ENCODE results near the gene YY1AP1. TPM values are rescaled to one million over a fixed set of nuclear protein-coding genes. Genes with fewer than 3 reads are reported as not detected.
"Not testable (repeated sequence)": the region's sequence is repeated elsewhere in the genome, so short reads cannot be mapped to it uniquely, and the experiment has no call there.

Gene YY1AP1
- total RNA-seq, 4 donors from 2014 or later: 77.4 to 181 (median 152) TPM

DNA sequence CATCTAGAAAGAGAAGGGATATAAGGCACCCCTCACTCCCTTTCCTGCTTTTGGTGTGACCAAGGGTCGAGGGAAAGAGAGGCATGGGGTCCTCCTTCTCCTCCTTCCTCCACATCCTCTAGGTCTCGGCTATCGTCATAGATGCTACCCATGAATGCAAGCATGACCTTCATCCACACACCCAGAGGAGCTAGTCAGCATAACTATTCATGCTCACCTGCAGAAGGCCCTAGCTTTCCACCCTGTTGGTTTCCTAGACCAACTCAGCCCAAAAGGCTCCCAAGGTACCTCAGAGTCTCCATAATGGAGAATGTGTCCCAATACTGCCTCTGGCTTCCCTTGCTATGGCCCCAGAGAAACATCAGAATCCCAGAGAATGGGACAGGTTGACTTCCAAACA lies 45.3 kb downstream of the YY1AP1 start:
- H3K4me3 ChIP-seq: no peak overlapping the region
- TF ChIP-seq POLR2AphosphoS5 (IDR thresholded peaks at IDR 0.05): no peak
- TF ChIP-seq EP300 (IDR thresholded peaks at IDR 0.05): no peak
- no peak for TF ChIP-seq POLR2A (IDR thresholded peaks at IDR 0.05)
- TF ChIP-seq, protein P1, sequence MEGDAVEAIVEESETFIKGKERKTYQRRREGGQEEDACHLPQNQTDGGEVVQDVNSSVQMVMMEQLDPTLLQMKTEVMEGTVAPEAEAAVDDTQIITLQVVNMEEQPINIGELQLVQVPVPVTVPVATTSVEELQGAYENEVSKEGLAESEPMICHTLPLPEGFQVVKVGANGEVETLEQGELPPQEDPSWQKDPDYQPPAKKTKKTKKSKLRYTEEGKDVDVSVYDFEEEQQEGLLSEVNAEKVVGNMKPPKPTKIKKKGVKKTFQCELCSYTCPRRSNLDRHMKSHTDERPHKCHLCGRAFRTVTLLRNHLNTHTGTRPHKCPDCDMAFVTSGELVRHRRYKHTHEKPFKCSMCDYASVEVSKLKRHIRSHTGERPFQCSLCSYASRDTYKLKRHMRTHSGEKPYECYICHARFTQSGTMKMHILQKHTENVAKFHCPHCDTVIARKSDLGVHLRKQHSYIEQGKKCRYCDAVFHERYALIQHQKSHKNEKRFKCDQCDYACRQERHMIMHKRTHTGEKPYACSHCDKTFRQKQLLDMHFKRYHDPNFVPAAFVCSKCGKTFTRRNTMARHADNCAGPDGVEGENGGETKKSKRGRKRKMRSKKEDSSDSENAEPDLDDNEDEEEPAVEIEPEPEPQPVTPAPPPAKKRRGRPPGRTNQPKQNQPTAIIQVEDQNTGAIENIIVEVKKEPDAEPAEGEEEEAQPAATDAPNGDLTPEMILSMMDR (IDR thresholded peaks at IDR 0.05): no peak
- ATAC-seq: no peak
- no peak overlapping the region for H3K27ac ChIP-seq
- H3K27me3 ChIP-seq: no peaks in the 10 kb centered on the region
- no peaks in the 10 kb centered on the region for H3K36me3 ChIP-seq
- H3K9me3 ChIP-seq: peaks cover 0 to 17% (median 0%) of the 10 kb centered on the region in 3 donors
- H3K4me1 ChIP-seq: peaks cover 0 to 25% (median 3%) of the 10 kb centered on the region in 3 donors
- WGBS, 2 donors (ENCODE audit: low coverage in 1 of 2): 100% methylated on average over 1 of the region's 3 CpGs; no CpG with 5 or more reads in 1 of the 2 donors

DNA sequence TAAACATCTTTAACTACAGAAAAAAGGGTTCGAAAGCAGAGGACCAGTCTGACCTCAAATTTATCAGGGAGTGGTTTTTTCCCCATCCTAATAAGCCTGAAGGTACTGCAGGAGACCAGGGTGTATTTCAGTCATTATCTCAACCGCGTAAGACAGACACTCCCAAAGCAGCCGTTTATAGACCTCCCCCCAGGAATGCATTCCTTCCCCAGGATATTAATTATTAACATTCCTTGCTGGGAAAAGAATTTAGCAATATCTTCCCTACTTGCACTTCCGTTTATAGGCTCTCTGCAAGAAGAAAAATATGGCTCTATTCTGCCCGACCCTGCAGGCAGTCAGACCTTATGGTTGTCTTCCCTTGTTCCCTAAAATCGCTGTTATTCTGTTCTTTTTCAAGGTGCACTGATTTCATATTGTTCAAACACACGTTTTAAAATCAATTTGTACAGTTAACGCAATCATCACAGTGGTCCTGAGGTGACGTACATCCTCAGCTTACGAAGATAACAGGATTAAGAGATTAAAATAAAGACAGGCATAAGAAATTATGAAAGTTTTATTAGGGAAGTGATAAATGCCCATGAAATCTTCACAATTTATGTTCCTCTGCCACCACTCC lies 45.9 kb downstream of the YY1AP1 start:
- H3K27ac ChIP-seq, ATAC-seq, H3K4me3 ChIP-seq, H3K27me3 ChIP-seq, H3K36me3 ChIP-seq: not testable (repeated sequence)
- Histone ChIP-seq H3K9me3 (peaks cover 0 to 17% (median 0%) of the 10 kb centered on the region in 3 donors), H3K4me1 (peaks cover 0 to 20% (median 3%) of the 10 kb centered on the region in 3 donors)
- 78 to 84% methylated on average over 9 to 10 of the region's 11 CpGs for WGBS, 2 donors (ENCODE audit: low coverage in 1 of 2)

DNA sequence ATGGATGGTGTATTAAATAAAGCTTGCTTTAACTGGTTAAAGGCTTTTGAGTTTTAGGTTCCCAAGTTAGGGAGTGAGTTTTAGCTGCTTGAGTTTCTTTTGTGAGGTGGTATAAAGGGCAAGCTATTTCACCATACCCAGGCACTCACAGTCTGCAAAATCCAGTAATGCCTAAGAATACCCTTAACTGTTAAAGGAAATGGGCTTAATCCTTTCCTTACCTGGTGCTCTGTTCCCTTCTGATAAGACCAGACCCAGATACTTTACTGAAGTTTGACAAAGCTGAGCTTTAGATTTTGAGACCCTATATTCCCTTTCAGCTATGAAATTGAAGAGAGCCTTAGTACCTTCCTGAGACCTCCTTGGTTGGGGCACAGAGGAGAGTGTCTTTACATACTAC lies 48.2 kb downstream of the YY1AP1 start:
- ATAC-seq: no peak
- no peaks in the 10 kb centered on the region for H3K27me3 ChIP-seq
- TF ChIP-seq, protein P1 (IDR thresholded peaks at IDR 0.05): no peak
- TF ChIP-seq POLR2A (IDR thresholded peaks at IDR 0.05) (no peak), EP300 (IDR thresholded peaks at IDR 0.05) (no peak), POLR2AphosphoS5 (IDR thresholded peaks at IDR 0.05) (no peak)
- no peaks in the 10 kb centered on the region for H3K36me3 ChIP-seq
- peaks cover 0 to 17% (median 0%) of the 10 kb centered on the region in 3 donors for H3K9me3 ChIP-seq
- no peak overlapping the region for H3K4me3 ChIP-seq
- peaks cover 0 to 7% (median 0%) of the 10 kb centered on the region in 3 donors for H3K4me1 ChIP-seq
- no peak overlapping the region for H3K27ac ChIP-seq

DNA sequence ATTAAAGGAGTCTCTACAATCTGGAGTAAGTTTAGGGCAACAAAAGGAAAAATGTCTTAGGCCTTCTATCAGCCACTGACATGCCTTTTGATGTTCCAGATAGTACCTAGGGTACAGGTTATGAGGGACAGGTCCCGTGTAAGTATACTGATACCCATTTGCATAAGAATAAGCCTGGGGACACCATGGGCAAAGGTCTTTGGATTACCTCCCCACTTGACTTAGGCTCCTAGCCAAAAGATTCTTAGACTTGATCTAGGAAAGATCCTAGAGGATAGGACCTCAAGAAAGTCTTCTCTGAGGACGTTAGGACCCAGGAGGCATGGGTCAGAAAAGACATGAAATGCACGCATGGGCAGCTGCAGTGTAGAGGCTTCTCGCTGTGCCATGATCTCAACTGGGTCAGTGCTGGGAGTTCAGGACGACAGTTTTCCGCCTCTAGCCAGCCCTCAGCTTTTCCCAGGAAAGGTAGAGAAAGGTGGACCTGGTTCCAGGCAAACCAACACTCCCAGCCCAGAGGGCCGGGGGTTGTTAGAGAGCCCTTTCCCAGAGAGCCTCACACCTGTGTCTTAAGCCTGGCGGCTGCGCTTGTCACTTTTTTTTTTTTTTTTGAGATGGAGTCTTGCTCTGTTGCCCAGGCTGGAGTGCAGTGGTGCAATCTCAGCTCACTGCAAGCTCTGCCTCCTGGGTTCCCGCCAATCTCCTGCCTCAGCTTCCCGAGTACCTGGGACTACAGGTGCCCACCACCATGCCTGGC lies 52.0 kb downstream of the YY1AP1 start:
- H3K27ac ChIP-seq: no peak overlapping the region
- H3K4me1 ChIP-seq: no peaks in the 10 kb centered on the region
- TF ChIP-seq POLR2AphosphoS5 (IDR thresholded peaks at IDR 0.05): no peak
- no peaks in the 10 kb centered on the region for H3K9me3 ChIP-seq
- H3K27me3 ChIP-seq: no peaks in the 10 kb centered on the region
- H3K4me3 ChIP-seq: no peak overlapping the region
- ATAC-seq: no peak
- WGBS, 2 donors (ENCODE audit: low coverage in 1 of 2): 87 to 88% methylated on average over 8 to 10 of the region's 11 CpGs
- no peaks in the 10 kb centered on the region for H3K36me3 ChIP-seq

DNA sequence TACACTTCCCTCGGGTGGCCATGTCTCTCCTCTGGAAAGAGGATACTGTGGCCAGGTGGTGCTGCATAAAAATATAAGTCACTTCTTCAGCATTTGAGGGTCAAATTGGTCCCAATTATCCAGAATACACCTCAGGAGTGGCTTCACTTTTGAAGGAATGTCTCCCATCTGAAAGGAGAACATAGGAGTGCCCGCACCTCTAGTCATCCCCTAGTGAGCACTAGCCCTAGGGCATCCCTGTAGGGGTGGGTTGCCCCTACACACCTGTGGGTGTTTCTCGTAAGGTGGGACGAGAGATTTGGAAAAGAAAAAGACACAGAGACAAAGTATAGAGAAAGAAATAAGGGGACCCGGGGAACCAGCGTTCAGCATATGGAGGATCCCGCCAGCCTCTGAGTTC lies 62.1 kb downstream of the YY1AP1 start:
- ATAC-seq, H3K4me1 ChIP-seq, H3K36me3 ChIP-seq, H3K9me3 ChIP-seq, H3K27me3 ChIP-seq, H3K27ac ChIP-seq, H3K4me3 ChIP-seq: not testable (repeated sequence)
- WGBS, 2 donors (ENCODE audit: low coverage in 1 of 2): 59 to 96% methylated on average over 4 of the region's 7 CpGs

DNA sequence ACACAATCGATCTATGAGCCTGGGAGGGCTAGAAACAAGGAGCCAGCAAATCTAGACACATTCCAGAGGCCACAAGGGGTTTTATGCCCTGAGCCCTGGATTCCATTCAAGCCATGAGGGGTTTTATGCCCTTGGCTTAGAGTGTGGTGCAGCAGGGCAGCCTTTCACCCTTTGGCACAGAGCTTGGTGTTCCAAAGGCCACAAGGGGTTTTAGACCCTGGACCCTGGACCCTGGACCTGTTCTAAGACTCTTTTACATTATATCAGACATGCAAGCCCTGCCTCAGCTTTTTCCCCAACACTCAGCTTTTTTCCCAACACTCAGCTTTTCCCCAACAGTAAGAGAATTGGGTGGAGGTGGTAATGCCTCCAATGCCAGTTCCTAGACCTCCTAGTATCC lies 65.2 kb downstream of the YY1AP1 start:
- no peaks in the 10 kb centered on the region for H3K4me1 ChIP-seq
- no peak overlapping the region for H3K4me3 ChIP-seq
- TF ChIP-seq POLR2AphosphoS5 (IDR thresholded peaks at IDR 0.05) (no peak), EP300 (IDR thresholded peaks at IDR 0.05) (no peak), POLR2A (IDR thresholded peaks at IDR 0.05) (no peak)
- TF ChIP-seq, protein P1 (IDR thresholded peaks at IDR 0.05): no peak
- no peak overlapping the region for H3K27ac ChIP-seq
- no peaks in the 10 kb centered on the region for H3K27me3 ChIP-seq
- no peaks in the 10 kb centered on the region for H3K36me3 ChIP-seq
- no peak for ATAC-seq
- 100% methylated on average over 1 of the region's 1 CpG; no CpG with 5 or more reads in 1 of the 2 donors for WGBS, 2 donors (ENCODE audit: low coverage in 1 of 2)
- H3K9me3 ChIP-seq: no peaks in the 10 kb centered on the region

All from gastroesophageal sphincter (tissue), 4 donors.